NCI-H82 treated with DMSO at 0.1 percent for 48 hours (cell line): ENCODE measurements around the gene PDE6B.
"Not testable (repeated sequence)": the region's sequence is repeated elsewhere in the genome, so short reads cannot be mapped to it uniquely, and the experiment has no call there.

ENCODE experiments used
- DNase-seq: peaks from one replicate; lab custom pipeline; 2025; ENCODE audit not compliant: unreplicated experiment; lab: John Stamatoyannopoulos, UW

Gene PDE6B

DNA sequence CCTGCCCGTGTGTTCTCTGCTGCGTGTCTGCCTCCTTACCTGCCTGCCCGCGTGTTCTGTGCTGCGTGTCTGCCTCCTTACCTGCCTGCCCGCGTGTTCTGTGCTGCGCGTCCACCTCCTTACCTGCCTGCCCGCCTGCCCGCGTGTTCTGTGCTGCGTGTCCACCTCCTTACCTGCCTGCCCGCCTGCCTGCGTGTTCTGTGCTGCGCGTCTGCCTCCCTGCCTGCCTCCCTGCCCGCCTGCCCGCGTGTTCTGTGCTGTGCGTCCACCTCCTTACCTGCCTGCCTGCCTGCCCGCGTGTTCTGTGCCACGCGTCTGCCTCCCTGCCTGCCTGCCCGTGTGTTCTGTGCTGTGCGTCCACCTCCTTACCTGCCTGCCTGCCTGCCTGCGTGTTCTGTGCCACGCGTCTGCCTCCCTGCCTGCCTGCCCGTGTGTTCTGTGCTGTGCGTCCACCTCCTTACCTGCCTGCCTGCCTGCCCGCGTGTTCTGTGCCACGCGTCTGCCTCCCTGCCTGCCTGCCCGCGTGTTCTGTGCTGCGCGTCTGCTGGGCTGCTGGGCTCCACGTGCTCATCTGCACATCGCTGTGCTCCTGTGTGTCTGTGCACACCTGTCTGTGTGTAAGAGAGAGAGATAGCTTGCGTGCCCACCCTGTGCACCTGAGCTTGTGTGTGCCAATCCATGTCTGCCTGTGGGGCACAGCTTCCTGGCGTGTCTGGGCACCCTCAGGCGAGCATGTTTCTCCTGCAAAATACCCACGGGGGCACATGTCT lies 9.9 kb downstream of the PDE6B start:
- not testable (repeated sequence) for DNase-seq

DNA sequence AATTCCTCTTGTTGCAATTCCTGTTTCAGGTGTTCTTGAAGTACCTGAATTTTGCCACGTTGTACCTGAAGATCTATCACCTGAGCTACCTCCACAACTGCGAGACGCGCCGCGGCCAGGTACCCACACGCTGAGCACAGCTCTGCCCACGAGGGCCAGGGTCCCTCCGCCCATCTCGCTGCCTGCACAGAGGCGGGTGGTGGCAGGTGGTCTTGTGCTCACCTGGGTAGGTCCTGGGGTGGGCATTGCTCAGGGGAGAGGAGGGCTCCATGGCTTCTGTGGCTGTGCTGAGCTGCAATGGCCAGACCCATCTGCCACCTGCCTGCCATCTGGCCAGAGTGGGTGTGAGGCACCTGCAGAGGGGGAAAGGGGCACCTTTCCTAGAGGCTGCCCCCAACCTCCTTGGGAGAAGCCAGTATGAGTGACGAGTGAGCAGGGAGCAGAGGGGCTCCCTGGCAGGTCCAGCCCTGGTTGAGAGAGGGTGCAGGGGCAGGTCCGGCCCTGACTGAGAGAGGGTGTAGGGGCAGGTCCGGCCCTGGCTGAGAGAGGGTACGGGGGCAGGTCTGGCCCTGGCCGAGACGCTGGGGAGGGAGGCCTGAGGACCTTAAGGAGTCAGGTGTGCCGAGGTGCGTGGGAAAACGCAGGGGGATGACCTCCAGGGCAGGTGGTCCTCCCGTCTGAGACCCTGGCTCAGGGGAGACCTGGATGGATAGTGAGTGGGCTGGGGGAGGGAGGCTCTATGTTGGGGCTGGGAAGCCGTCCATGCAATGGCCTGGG lies 10.7 kb downstream of the PDE6B start:
- DNase-seq: no peak

- DNase-seq: no peak
Measured at GRCh38 chr4:636628-637159, 11.3 kb downstream of the PDE6B start.

- no peak for DNase-seq
Measured at GRCh38 chr4:637536-638280, 12.3 kb downstream of the PDE6B start.

DNA sequence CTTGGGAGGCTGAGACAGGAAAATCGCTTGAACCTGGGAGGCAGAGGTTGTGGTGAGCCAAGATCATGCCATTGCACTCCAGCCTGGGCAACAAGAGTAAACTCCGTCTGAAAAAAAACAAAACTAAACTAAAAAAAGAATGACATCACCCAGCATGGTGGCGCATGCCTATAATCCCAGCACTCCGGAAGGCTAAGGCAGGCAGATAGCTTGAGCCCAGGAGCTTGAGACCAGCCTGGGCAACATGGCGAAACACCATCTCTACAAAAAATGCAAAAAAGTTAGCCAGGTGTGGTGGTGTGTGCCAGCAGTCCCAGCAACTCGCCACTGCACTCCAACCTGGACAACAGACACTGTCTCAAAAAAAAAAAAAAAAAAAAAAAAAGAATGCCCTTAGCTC lies 17.0 kb downstream of the PDE6B start:
- not testable (repeated sequence) for DNase-seq

GRCh38 chr4:646460-646859 lies 21.1 kb downstream of the PDE6B start:
- DNase-seq: no peak

DNA sequence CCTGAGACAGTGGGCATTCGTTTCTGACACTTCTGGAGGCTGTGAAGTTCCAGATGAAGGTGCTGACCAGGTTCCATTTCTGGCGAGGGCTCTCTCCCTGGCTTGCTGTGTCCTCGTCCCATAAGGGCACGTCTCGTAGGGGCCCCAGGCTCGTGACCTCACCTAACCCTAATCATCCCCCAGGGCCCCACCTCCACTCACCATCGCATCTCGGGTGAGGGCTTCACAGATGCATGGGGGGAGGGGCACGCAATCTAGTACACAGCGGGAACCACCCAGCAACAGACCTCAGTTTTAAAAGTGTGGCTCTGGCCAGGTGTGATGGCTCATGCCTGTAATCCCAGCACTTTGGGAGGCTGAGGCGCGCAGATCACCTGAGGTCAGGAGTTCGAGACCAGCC lies 22.1 kb downstream of the PDE6B start:
- DNase-seq: no peak

- peak; percentile 27 for DNase-seq
Measured at GRCh38 chr4:648579-649292, 23.4 kb downstream of the PDE6B start.

DNA sequence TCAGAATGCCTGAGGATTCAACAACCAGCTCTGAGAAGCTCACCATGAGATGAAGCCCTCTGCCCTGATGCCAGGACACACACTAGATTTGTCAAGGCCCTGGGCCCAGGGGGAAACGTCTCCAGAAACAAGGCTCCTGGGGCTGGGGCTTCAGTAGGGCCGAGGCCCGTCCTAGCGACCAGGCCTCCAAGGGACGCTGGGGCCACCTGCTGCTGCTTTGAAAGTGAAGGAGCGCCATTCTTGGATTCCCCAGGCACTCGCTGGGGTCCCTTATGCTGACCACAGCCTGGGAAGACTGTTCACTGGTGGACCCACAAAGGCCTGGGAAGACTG lies 23.9 kb downstream of the PDE6B start:
- DNase-seq: no peak

- DNase-seq: no peak
Measured at GRCh38 chr4:649751-650310, 24.5 kb downstream of the PDE6B start.

DNA sequence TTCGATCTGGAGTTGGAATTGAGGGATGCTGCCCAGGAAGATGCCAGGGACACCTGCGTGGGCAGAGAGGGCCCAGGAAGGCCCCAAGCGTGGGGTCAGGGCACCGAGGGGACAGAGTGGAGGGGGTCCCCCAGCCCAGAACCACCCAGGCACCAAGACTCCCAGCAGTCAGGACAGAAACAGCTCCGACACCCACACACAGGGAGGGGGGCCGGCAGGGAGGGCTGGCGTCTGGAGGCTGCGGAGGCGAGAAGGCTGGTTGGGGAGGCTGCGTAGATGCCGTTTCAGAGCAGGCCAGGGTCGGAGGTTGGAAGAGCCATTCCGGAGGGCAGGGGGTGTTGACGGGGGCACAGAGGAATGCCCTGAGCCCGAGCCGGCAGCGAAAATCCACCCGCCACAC lies 25.1 kb downstream of the PDE6B start:
- DNase-seq: no peak

- no peak for DNase-seq
Measured at GRCh38 chr4:650951-651883, 25.8 kb downstream of the PDE6B start.

DNA sequence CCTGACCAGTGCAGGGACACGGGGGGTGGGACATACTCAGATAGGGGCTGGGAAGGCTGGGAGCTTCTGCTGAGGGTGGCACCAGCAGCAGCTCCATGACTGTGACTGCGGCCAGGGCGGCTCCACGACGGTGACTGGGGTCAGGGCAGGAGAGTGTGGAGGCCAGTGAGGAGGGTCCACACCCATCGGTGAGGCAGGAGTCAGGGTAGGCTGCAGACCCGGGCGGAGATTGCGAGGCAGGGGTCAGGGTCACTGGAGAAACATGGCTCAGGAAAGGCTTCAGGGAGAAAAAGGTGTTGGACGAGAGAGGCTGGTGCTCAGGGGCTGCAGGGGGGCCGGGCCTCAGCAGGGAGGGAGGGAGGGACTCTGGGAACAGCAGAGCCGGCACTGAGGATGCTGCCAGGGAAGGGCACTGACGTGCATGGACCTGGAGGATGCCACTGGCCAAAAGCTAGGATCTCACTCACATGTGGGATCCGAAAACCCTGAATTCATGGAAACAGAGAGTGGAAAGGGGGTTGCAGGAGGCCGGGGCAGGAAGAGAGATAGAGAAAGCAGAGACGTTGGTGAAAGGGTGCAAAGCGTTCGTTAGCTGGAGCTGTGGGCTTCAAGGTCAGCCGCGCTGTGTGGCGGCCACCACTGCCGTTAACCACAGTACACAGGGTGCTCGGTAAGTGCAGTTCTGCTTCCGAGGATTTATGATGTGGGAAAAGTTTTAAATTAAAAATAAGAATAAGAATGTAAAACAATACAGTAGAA lies 26.7 kb downstream of the PDE6B start:
- no peak for DNase-seq

- no peak for DNase-seq
Measured at GRCh38 chr4:653080-653821, 27.9 kb downstream of the PDE6B start.

- DNase-seq: no peak
Measured at GRCh38 chr4:653831-654502, 28.6 kb downstream of the PDE6B start.

GRCh38 chr4:654503-654845 lies 29.1 kb downstream of the PDE6B start:
- DNase-seq: no peak

GRCh38 chr4:654871-655463 lies 29.6 kb downstream of the PDE6B start:
- DNase-seq: no peak
